IPS DF 4.7 (cell line): Measurements from ENCODE around the gene PRR15L.

Experiments used
- DNase-seq: peaks from one replicate; pipeline ENCODE4 v3.0.0-alpha.2; 2013; ENCODE audit warnings: low spot score; ENCODE audit errors: extremely low read depth

Gene PRR15L

DNA sequence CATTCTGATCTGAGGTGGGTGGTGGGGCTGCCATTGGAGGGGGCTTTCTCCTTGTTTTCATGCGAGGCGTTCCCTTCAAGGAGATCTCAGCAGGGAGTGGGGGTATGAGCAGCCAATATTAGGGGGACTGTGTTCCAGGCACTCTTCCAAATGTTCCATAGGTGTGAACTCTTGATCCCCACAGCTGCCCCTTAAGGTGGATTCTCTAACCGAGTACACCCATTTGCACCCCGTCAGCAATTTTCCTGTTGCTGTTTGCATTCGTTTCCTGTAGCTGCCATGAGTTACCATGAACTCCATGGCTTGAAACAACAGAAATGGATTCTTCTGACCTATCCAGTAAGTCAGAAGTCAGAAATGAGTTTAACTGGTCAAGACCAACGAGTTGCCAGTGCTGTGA, 3.7 kb upstream of the PRR15L start:
- no peak for DNase-seq

DNA sequence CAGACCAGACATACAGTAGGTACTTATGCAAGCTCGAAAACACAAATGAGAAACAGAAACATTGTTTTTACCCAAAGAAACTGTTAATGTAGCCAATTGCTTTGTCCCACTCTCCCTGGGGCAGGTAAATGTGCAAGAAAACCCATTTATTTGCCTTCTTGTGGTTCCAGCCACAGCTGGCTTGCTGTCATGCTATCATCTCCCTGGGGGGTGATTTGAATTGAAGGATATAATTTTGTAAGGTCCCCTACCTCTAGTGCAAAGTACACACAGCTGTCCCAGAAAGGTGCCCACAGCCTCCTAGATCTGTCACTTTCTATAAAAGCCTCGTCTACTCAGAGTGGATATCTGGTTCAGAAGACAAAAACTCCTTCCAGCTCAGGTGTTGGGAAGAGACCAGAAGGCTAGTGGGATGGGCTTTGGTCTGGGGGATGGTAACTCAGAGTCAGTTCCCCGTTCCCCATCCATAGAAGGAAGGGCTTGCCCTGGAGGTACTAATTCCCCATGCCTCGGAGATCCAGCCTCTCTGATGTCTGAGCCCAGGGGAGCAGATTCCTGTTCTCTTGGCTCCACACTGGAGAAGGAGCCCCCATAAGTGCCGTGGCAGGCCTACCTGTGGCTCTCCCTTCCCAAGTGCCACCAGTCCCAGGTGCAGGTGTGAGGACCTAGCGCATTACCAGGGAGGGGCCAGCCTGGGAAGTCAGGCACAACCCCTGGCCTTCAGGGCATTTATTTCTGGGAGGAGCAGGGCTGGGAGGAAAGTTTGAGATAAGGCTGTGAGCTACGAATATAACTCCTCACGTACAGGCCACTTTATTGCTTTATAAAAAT, 2.4 kb upstream of the PRR15L start:
- DNase-seq: no peak

DNA sequence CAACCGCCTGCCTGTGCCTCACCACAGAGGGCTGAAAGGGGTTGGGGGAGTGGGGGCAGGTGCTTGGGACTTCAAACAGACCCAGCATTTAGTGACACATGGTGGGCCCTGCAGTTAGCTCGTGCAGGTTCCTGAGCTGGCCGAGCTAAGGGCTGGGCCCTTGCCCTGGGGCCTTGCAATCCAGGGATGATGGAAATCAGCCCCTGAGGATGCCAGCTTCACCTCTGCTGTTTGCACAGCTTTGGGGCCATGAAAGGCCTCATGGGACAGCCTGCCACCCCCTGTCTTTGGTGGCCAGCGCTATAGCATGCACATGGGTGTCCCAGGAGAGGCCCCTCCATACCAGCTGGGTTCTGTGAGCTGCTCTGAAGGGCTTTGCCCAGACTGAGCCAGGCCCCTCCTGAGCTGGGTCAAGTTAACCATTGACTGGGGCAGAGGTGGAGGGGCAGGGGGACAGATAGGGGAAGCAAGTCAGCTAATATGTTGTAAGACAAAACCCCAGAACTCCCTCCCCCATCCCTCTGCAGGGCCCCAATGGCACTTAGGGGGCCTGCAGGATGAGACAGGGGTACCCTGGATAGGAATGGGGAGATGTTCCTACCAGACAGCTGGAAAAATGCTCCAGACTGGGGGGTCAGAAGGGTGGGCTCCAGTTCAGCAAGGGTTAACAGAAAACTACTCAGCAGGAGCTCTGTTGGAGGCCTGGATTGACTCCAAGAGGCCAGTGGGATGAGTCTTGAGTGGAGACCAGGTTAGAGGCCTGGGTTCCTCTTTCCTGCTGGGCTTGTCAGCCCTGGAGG, 692 bp downstream of the PRR15L start:
- DNase-seq: no peak

DNA sequence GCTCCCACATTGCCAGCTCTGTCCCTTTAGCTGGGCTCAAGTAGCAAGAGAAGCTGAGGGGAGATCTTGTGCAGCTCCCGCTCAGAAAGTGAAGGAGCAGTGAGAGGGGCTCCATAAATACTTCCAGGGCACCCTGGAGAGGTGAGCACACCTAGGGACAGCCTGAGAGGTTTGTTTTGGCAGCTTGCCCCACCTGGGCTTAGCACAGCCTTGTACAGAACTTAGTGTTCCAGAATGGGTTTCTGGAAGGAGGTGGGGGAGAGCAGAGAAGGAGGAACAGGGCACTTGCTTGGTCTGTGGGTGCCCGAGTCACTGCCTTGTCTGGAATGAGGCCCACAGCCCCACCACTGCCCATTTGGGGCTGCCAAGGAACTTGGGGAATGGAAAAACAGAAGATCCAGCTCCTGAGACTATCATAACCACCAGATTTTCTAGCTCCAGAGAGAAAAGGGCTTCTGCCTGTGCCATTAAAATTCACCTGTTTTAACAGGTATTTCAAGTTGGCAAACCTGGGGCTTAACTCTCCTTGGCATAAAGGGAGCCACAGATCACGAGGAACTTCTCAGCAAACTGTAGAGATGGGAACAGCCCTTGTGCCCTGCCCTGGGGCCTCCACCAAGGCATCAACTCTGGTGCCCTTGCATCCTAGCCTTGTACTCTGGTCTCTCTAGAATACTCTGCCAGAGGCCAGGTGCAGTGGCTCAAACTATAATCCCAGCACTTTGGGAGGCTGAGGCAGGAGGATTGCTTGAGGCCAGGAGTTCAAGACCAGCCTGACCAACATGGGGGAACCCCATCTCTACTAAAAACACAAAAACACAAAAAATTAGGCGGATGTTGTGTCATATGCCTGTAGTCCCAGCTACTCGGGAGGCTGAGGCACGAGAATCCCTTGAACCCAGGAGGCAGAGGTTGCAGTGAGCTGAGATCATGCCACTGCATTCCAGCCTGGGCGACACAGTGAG, 1.9 kb downstream of the PRR15L start:
- no peak for DNase-seq

GRCh38 chr17:47953909-47954308, 3.8 kb downstream of the PRR15L start:
- no peak for DNase-seq

DNA sequence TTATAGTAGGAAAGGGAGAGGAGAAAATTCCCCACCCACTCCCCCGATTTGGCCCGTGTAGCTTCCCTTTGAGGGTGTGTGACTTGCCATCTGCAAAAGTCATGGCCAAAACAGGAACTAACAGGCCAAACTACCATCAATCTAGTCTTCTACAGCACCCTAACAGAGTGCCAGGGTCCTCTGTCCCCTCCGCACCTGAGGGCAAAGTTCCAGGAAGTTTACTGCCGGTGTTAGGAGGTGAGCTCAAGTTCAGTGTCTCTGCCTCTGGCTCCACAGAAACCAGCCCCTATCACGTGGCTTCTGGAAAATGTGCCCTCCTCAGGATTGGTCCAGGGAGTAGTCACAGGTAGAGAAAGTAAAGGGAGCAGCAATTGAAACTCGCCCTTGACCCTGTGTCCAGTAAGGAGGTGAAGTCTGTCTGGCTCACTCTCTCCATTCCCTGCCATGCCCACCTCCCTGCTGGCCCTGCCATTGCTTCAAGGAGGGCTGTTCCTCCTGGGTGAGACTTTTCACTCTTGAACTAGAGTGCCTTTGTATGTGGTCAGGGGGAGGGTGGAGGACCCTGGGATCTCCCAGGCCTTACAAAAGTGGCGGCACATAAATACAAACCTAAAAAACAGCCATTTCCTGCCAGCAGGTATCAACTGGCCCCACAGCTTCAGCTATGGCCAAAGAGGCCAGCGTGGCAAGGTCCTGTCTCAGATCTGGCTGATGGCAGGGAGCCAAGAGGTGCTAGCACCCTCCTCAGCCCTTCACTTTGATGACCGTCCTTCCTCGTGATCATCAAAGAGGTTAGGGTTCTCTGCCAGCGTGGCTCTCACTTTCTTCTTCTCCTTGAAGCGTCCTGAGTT, 5.3 kb downstream of the PRR15L start:
- DNase-seq: no peak

DNA sequence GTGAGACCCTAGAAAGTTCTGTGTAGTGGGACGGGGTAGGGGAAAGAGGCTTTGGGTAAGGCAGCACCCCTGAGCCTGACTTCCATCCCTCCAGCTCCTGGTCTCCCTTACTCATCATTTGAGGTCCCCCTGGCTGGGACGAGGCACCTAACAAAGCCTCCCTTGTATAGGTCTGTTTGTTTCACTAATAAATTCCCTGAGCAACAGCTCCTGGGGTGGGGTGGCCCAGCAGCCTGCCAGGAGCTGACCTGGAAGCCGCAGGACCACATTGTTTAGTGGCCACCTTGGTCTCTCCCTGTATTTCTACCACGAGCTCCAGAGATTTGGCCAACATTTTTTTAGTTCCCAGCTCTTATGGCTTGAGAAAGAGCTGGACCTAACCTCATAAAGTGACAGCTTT, 7.2 kb downstream of the PRR15L start:
- no peak for DNase-seq

- no peak for DNase-seq
Observed at GRCh38 chr17:47949946-47950345, 7.7 kb downstream of the PRR15L start.

- DNase-seq: no peak
Observed at GRCh38 chr17:47949197-47949759, 8.4 kb downstream of the PRR15L start.

DNA sequence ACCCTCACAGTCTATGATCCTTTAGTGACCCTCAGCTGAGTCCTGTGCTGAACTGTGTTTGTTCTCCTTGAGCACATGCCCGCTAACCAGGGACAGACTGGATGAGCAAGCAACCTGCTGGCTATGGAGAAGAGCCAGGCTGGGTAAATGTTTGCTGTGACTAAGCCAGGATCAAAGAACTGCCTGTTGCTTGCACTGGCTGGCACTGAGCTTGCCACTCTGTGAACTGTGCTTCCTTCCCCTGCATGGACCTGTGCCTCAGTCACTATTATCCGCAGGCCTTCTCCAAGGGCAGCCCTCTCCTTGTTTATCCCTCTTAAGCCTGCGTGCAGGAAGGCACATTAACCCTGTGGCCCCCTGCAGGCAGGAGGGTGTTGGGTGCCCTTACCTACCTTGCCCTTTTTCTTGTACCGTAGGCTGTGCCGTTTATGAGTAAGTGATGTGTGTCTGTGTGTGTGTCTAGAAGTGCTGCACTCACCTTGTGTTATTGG, 8.9 kb downstream of the PRR15L start:
- no peak for DNase-seq

GRCh38 chr17:47946929-47947397, 10.7 kb downstream of the PRR15L start:
- DNase-seq: no peak

- DNase-seq: no peak
Observed at GRCh38 chr17:47946516-47946915, 11.2 kb downstream of the PRR15L start.

DNA sequence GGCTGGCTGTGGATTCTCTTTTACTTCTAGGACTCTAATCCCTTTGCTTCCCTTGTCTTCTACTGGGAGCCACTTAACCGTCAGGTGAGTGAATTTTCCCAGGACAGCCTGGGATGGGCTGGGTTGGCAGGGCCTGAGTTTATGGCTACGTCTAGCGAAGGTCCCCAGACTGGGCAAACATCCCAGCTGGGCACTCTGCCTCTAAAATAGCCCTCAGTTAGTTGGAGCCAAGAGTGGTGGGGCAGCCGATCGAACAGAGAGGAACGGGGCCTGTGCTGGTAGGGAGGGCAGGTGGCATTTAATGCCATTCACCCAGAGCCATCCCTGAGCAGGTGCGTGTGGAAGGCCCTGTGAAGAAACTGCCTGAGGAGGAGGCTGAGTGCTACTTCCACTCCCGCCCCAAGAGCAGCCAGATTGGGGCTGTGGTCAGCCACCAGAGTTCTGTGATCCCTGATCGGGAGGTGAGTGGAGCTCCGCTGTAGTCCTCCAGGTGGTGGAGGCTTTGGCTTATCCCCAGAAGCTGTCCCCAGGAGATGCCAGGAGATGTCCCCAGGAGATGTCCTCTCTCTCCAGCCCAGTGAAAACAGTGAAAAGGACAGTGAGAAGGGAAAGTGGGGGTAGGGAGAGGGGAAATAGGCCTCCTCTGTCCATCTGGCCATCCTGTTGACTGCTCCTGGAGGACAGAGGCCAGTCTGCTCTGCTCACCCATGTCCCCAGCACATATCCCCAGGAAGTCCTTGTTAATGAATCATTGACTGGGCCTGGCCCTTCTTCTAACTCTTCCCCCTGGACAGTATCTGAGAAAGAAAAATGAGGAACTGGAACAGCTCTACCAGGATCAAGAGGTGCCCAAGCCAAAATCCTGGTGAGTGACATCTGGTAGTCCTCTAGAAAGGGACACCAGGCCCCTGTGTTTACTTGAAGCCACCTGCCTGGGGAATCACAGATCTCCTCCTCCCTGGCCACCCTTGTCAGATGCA, 11.9 kb downstream of the PRR15L start:
- no peak for DNase-seq

DNA sequence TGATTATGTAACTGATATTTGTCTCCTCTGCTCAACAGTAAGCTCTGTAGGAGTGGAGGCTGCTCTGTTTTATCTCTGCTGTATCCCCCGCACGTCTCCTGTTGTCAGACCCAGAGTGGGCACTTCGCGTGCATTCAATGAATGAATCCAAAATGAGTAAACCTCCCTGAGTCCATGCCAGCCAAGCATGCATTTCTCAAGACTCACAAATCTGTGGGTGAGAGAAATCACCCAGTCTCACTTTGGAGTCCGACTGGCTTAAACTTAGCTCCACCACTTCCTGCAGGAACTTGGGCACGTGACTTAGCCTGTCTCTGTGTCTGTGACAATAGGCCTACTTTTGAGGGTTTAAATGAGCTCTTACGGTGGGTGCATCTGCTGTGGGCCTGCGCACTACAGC, 12.6 kb downstream of the PRR15L start:
- no peak for DNase-seq

- no peak for DNase-seq
Observed at GRCh38 chr17:47942568-47942967, 15.1 kb downstream of the PRR15L start.

GRCh38 chr17:47942096-47942510, 15.6 kb downstream of the PRR15L start:
- no peak for DNase-seq

- peak; percentile 94 for DNase-seq
Observed at GRCh38 chr17:47941246-47942095, 16.2 kb downstream of the PRR15L start, which contains the start of gene PNPO. PNPO (plus strand) TSS chr17:47941571; CDS start chr17:47941676, 105 bp downstream.

DNA sequence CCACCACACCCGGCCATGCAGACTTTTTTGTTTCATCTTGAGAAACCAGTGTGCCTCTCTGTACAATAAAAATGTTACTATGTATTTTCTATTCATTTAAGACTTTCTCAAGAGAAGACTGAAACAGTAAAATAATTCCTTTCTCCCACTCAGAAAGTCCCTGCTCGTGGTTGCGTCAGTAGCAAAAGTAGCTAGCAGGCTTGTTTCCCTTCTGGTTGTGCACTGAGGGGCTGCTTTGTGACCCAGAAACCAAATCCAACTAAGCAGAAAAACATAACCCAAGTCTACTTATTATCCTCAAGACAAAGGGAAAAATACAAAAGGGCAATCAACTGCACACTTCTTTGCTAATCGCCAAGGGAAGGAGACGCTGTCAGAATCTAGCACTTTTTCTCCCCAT, 19.7 kb downstream of the PRR15L start:
- DNase-seq: no peak
